Measurements from ENCODE around the gene DTX3L.

The DTX3L gene

GRCh38 chr3:122603056-122603455 lies 38.9 kb downstream of the DTX3L start:
- DNase-seq = no peak

GRCh38 chr3:122606330-122606729 lies 42.2 kb downstream of the DTX3L start:
- no peak for DNase-seq

GRCh38 chr3:122608916-122609315 lies 44.8 kb downstream of the DTX3L start:
- DNase-seq = no peak

- DNase-seq = no peak
Measured at GRCh38 chr3:122609798-122610559, 45.8 kb downstream of the DTX3L start.

- DNase-seq = no peak
Measured at GRCh38 chr3:122612696-122613095, 48.6 kb downstream of the DTX3L start.

GRCh38 chr3:122615303-122615702 lies 51.2 kb downstream of the DTX3L start:
- no peak for DNase-seq

- DNase-seq = no peak
Measured at GRCh38 chr3:122618614-122619013, 54.5 kb downstream of the DTX3L start.

GRCh38 chr3:122619040-122619439 lies 54.9 kb downstream of the DTX3L start:
- DNase-seq = no peak

GRCh38 chr3:122620399-122620798 lies 56.3 kb downstream of the DTX3L start:
- no peak for DNase-seq

GRCh38 chr3:122621112-122621511 lies 57.0 kb downstream of the DTX3L start:
- DNase-seq = no peak

GRCh38 chr3:122623031-122623829 lies 59.1 kb downstream of the DTX3L start:
- DNase-seq = no peak
